NCI-H187 (cell line): ENCODE measurements around the gene INTU.
"Not testable (repeated sequence)": the region's sequence is repeated elsewhere in the genome, so short reads cannot be mapped to it uniquely, and the experiment has no call there.

ENCODE experiments used
- DNase-seq, 2 experiments: peaks; one replicate each; lab custom pipeline; 2025; lab: John Stamatoyannopoulos, UW

INTU gene

GRCh38 chr4:127643791-127644190 is 11.0 kb downstream of the INTU start:
- no peak for DNase-seq

- DNase-seq = no peak
These were observed 15.3 kb downstream of the INTU start for GRCh38 chr4:127648061-127648460.

GRCh38 chr4:127655590-127655989 is 22.8 kb downstream of the INTU start:
- not testable (repeated sequence) for DNase-seq

GRCh38 chr4:127656047-127656680 is 23.4 kb downstream of the INTU start:
- no peak for DNase-seq

- no peak for DNase-seq
These were observed 27.6 kb downstream of the INTU start for GRCh38 chr4:127660284-127660885.

GRCh38 chr4:127667116-127667515 is 34.4 kb downstream of the INTU start:
- no peak for DNase-seq

- DNase-seq = no peak
These were observed 35.0 kb downstream of the INTU start for GRCh38 chr4:127667772-127668171.

GRCh38 chr4:127668770-127669169 is 36.0 kb downstream of the INTU start:
- no peak for DNase-seq

- no peak for DNase-seq
These were observed 36.9 kb downstream of the INTU start for GRCh38 chr4:127669691-127670090.

GRCh38 chr4:127672111-127672510 is 39.4 kb downstream of the INTU start:
- no peak for DNase-seq

- DNase-seq = no peak
These were observed 52.5 kb downstream of the INTU start for GRCh38 chr4:127685292-127685691.

GRCh38 chr4:127686658-127687057 is 53.9 kb downstream of the INTU start:
- DNase-seq = no peak

GRCh38 chr4:127687580-127687979 is 54.8 kb downstream of the INTU start:
- DNase-seq = no peak

GRCh38 chr4:127698789-127699200 is 66.0 kb downstream of the INTU start:
- no peak for DNase-seq

- no peak for DNase-seq
These were observed 76.2 kb downstream of the INTU start for GRCh38 chr4:127708985-127709384.

- no peak for DNase-seq
These were observed 76.7 kb downstream of the INTU start for GRCh38 chr4:127709456-127709855.

GRCh38 chr4:127730142-127730913 is 97.6 kb downstream of the INTU start, which contains the start of gene SLC25A31:
Gene SLC25A31 (plus strand): TSS chr4:127730400. CDS start chr4:127730546, 146 bp downstream.
- DNase-seq = no peak

- DNase-seq = no peak
These were observed 98.6 kb downstream of the INTU start for GRCh38 chr4:127731406-127731805.

GRCh38 chr4:127732623-127733328 is 100.0 kb downstream of the INTU start:
- no peak for DNase-seq

- DNase-seq = no peak
These were observed 102.2 kb downstream of the INTU start for GRCh38 chr4:127734976-127735375.

- DNase-seq = no peak
These were observed 104.5 kb downstream of the INTU start for GRCh38 chr4:127737295-127737694.

GRCh38 chr4:127741247-127741646 is 108.5 kb downstream of the INTU start:
- no peak for DNase-seq
